ENCODE data around the gene MRPS24.

The MRPS24 gene

DNA sequence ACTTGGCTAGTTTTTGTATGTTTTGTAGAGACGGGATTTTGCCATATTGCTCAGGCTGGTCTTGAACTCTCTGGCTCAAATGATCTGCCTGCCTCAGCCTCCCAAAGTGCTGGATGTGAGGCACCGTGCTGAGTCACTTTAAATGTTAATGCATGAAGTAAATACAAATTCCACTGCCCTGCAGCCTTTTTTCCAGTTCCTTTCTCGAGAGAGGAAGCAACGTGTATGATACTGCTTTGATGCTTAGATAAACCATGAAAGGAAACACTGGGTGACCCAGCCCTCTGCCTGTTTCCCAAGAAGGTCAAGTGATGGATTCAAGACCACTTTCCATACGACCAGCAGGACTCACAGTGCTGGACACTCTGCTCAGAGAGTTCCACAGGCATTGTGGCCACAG, 11.3 kb upstream of the MRPS24 start:
- H3K36me3 ChIP-seq = peaks cover 55 to 89% (median 75%) of the 10 kb centered on the region in 3 donors

DNA sequence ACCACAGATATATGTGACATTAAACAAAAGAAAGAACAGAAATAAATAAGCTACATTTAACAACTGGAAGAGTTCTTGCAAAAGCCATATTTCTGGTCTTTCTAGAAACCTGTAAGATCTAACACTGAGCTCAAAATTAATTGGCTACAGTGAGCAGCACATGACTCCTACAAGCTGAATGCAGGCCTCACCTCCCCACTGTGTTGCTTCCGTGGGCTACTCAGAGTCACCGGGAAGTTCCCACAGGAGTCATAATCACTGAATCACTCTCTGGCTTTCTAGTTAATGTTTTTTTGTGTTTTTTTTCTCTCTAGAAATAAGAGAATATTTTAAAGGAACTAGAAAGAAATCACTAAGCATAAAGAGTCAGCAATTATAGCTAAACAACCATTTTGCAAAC, 10.2 kb upstream of the MRPS24 start:
- Histone ChIP-seq H3K4me1 (peaks cover 0 to 31% (median 14%) of the 10 kb centered on the region in 4 donors), H3K27ac (peak overlapping the region; percentile 41 to 47), H3K36me3 (peaks cover 54 to 89% (median 68%) of the 10 kb centered on the region in 3 donors), H3K4me3 (no peak overlapping the region), H3K9me3 (no peaks in the 10 kb centered on the region), H3K27me3 (no peaks in the 10 kb centered on the region)
- TF ChIP-seq, protein P1, sequence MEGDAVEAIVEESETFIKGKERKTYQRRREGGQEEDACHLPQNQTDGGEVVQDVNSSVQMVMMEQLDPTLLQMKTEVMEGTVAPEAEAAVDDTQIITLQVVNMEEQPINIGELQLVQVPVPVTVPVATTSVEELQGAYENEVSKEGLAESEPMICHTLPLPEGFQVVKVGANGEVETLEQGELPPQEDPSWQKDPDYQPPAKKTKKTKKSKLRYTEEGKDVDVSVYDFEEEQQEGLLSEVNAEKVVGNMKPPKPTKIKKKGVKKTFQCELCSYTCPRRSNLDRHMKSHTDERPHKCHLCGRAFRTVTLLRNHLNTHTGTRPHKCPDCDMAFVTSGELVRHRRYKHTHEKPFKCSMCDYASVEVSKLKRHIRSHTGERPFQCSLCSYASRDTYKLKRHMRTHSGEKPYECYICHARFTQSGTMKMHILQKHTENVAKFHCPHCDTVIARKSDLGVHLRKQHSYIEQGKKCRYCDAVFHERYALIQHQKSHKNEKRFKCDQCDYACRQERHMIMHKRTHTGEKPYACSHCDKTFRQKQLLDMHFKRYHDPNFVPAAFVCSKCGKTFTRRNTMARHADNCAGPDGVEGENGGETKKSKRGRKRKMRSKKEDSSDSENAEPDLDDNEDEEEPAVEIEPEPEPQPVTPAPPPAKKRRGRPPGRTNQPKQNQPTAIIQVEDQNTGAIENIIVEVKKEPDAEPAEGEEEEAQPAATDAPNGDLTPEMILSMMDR (IDR thresholded peaks at IDR 0.05) = no peak
- no peak for DNase-seq
- intact Hi-C loops (cut with DNase I; ENCODE audit: low total_unique reads) = no loop called here

More for the DNA sequence above, 11.3 kb upstream of the MRPS24 start:
- DNase-seq = no peak
- no peaks in the 10 kb centered on the region for H3K9me3 ChIP-seq
- no peak overlapping the region for H3K27ac ChIP-seq
- intact Hi-C loops (cut with DNase I; ENCODE audit: low total_unique reads) = no loop called here
- TF ChIP-seq, protein P1 (IDR thresholded peaks at IDR 0.05) = no peak
- H3K27me3 ChIP-seq = no peaks in the 10 kb centered on the region
- no peak overlapping the region for H3K4me3 ChIP-seq
- peaks cover 0 to 31% (median 14%) of the 10 kb centered on the region in 4 donors for H3K4me1 ChIP-seq

DNA sequence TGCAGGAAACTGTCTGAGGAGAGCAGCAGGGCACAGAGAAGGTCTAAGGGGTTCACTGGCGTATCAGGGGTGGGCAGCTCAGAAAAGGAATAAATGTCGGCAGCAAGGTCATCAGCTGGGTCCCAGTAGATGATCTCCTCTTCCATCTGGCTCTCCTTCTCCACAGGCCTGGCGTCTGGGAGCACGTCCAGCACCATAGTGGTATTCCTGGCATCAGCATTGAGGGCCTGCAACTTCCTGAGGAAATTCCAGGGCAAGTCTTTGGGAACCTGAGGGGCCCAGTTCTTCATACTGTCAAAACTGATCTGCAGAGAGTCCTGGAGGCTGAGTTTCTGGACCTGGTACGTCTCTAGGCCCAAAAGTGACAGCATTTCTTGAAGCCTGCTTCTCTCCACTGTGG, 9.6 kb upstream of the MRPS24 start:
- Histone ChIP-seq H3K27ac (peak overlapping the region; percentile 41 to 47), H3K36me3 (peaks cover 51 to 84% (median 65%) of the 10 kb centered on the region in 3 donors)

DNA sequence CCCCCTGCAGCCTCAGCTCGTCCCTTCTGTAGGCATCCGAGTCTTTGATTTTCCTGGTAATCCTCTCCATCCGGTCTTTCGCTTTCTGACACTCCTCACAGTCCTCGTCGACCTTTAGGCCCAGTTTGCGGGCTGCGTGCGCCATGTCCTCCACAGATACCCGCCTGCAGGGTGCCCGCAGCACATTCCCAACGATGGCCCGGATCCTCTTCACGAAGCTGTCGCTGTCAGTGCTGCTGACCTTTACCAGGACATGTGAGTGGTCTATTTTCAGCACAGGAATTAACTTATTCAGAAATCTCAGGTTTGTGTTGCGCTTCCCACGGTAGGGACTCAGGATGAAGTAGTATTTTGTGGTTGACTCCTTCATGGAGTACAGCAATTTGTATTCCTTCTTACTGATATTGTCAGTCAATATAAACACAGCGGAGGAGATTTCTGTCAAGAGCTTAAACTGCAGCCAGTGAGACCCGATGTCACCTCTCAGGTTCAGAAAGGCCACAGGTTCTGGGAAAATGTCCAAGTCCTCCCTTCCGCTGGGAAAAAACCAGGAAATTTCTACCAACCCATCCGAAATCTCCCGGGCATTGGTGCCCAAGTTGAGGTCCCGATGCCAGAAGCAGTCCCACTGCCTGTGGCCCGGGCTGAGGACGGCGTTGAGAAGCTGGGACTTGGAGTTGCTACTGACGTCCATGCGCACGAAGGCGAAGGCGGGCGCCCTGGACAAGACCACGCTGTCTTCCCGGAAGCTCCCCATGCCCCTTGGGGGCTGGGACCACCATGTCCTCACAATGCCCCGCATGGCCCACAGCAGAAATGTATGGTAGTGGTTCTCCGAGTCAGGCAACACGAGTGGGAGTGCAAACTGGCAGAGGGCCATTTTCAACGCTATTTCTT, 8.9 kb upstream of the MRPS24 start:
- Histone ChIP-seq H3K27ac (peak overlapping the region; percentile 41 to 47), H3K4me3 (no peak overlapping the region), H3K36me3 (peaks cover 49 to 78% (median 65%) of the 10 kb centered on the region in 3 donors), H3K27me3 (no peaks in the 10 kb centered on the region), H3K4me1 (peaks cover 0 to 37% (median 16%) of the 10 kb centered on the region in 4 donors), H3K9me3 (no peaks in the 10 kb centered on the region)
- DNase-seq = no peak
- TF ChIP-seq, protein P1 (IDR thresholded peaks at IDR 0.05) = no peak
- intact Hi-C loops (cut with DNase I; ENCODE audit: low total_unique reads) = no loop called here

More for the DNA sequence above, 9.6 kb upstream of the MRPS24 start:
- TF ChIP-seq, protein P1 (IDR thresholded peaks at IDR 0.05) = no peak
- no peaks in the 10 kb centered on the region for H3K27me3 ChIP-seq
- no peaks in the 10 kb centered on the region for H3K9me3 ChIP-seq
- H3K4me1 ChIP-seq = peaks cover 0 to 31% (median 14%) of the 10 kb centered on the region in 4 donors
- DNase-seq = no peak
- no peak overlapping the region for H3K4me3 ChIP-seq
- intact Hi-C loops (cut with DNase I; ENCODE audit: low total_unique reads) = no loop called here

GRCh38 chr7:43876976-43877745, 7.8 kb upstream of the MRPS24 start:
- TF ChIP-seq, protein P1 (IDR thresholded peaks at IDR 0.05) = no peak
- H3K36me3 ChIP-seq = peaks cover 49 to 76% (median 63%) of the 10 kb centered on the region in 3 donors
- no peak overlapping the region for H3K27ac ChIP-seq

More at GRCh38 chr7:43876976-43877745, 7.8 kb upstream of the MRPS24 start:
- peaks cover 0 to 42% (median 26%) of the 10 kb centered on the region in 4 donors for H3K4me1 ChIP-seq
- intact Hi-C loops (cut with DNase I; ENCODE audit: low total_unique reads) = no loop called here
- no peak overlapping the region for H3K4me3 ChIP-seq
- no peaks in the 10 kb centered on the region for H3K27me3 ChIP-seq
- no peak for DNase-seq
- H3K9me3 ChIP-seq = no peaks in the 10 kb centered on the region
